Liver (tissue), 9 donors: Measurements from ENCODE around the gene DDX24. TPM values are rescaled to one million over a fixed set of nuclear protein-coding genes. Genes with fewer than 3 reads are reported as not detected.

Experiments
- DNase-seq: peaks from one replicate; pipeline ENCODE4 v3.0.0-alpha.2; 2017; ENCODE audit warnings: low spot score
- H3K27ac ChIP-seq, 2 donors: one replicate each; pipeline ENCODE4 v1.7.0; 2013; ENCODE audit warnings: inconsistent platforms in 2 of 2, low read length in 2 of 2, control low read depth in 1 of 2, low read depth in 1 of 2, mild to moderate bottlenecking in 1 of 2
- H3K27me3 ChIP-seq, 4 donors: one replicate each; pipeline versions ENCODE4 v1.6.1 to v1.7.0; 2013; ENCODE audit warnings: low read length in 3 of 4, inconsistent platforms in 1 of 4, mild to moderate bottlenecking in 1 of 4, moderate library complexity in 1 of 4; ENCODE audit not compliant: control insufficient read depth in 4 of 4, insufficient read depth in 4 of 4
- H3K36me3 ChIP-seq, 4 donors: one replicate each; pipeline versions ENCODE4 v1.6.1 to v1.7.0; 2013; ENCODE audit warnings: low read length in 3 of 4, mild to moderate bottlenecking in 3 of 4, low read depth in 1 of 4, moderate library complexity in 1 of 4; ENCODE audit not compliant: control insufficient read depth in 4 of 4, insufficient read depth in 3 of 4
- H3K4me1 ChIP-seq, 4 donors: one replicate each; pipeline versions ENCODE4 v1.6.1 to v1.7.0; 2013; ENCODE audit warnings: low read length in 3 of 4, mild to moderate bottlenecking in 3 of 4, moderate library complexity in 1 of 4; ENCODE audit not compliant: control insufficient read depth in 4 of 4, insufficient read depth in 4 of 4
- H3K4me3 ChIP-seq, 3 donors: one replicate each; pipeline versions ENCODE4 v1.6.1 to v1.7.0; 2013; ENCODE audit warnings: low read length in 3 of 3, control low read depth in 1 of 3, low read depth in 1 of 3, mild to moderate bottlenecking in 1 of 3
- H3K9ac ChIP-seq, 2 donors: one replicate each; pipeline ENCODE4 v1.7.0; 2013; ENCODE audit warnings: low read length in 2 of 2, mild to moderate bottlenecking in 2 of 2, moderate library complexity in 2 of 2, control low read depth in 1 of 2, low read depth in 1 of 2
- H3K9me3 ChIP-seq, 4 donors: one replicate each; pipeline versions ENCODE4 v1.6.1 to v1.7.0; 2013; ENCODE audit warnings: low read length in 3 of 4; ENCODE audit not compliant: control insufficient read depth in 4 of 4
- ATF3 ChIP-seq: IDR thresholded peaks from 2 replicates; pipeline ENCODE4 v1.6.1; 2016; ENCODE audit warnings: antibody characterized with exemption
- CTCF ChIP-seq: fragments of 150-350 bp; IDR thresholded peaks from 2 replicates; pipeline ENCODE4 v1.5.1; 2017; ENCODE audit warnings: improper control_type of control experiment, low read depth, low read length; ENCODE audit not compliant: missing input control
- EGR1 ChIP-seq, 2 donors: IDR thresholded peaks; 2 replicates each; pipeline ENCODE4 v1.6.1; 2016 to 2018; ENCODE audit warnings: antibody characterized with exemption in 2 of 2, low read depth in 2 of 2
- FOXA1 ChIP-seq: IDR thresholded peaks from 2 replicates; pipeline ENCODE4 v1.6.1; 2016; ENCODE audit warnings: antibody characterized with exemption
- FOXA2 ChIP-seq: IDR thresholded peaks from 2 replicates; pipeline ENCODE4 v1.6.1; 2016; ENCODE audit warnings: antibody characterized with exemption
- GABPA ChIP-seq, 2 donors: IDR thresholded peaks in 1 of 2; conservative IDR thresholded peaks in 1 of 2; 2 replicates each; pipeline ENCODE4 v1.6.1; 2016; ENCODE audit warnings: antibody characterized with exemption in 2 of 2, mild to moderate bottlenecking in 1 of 2, moderate library complexity in 1 of 2
- HNF4A ChIP-seq, 2 donors: conservative IDR thresholded peaks; 2 replicates each; pipeline ENCODE4 v1.6.1; 2016; ENCODE audit warnings: antibody characterized with exemption in 2 of 2, mild to moderate bottlenecking in 2 of 2
- RAD21 ChIP-seq, 2 donors: IDR thresholded peaks; 2 replicates each; pipeline ENCODE4 v1.6.1; 2016; ENCODE audit warnings: antibody characterized with exemption in 2 of 2, mild to moderate bottlenecking in 2 of 2
- RXRA ChIP-seq, 2 donors: IDR thresholded peaks; 2 replicates each; pipeline ENCODE4 v1.6.1; 2017 to 2018; ENCODE audit warnings: antibody characterized with exemption in 2 of 2, mild to moderate bottlenecking in 1 of 2
- SP1 ChIP-seq: IDR thresholded peaks from 2 replicates; pipeline ENCODE4 v1.6.1; 2018; ENCODE audit warnings: antibody characterized with exemption, mild to moderate bottlenecking
- TAF1 ChIP-seq: conservative IDR thresholded peaks from 2 replicates; pipeline ENCODE4 v1.6.1; 2016; ENCODE audit warnings: antibody characterized with exemption, mild to moderate bottlenecking
- YY1 ChIP-seq: IDR thresholded peaks from 2 replicates; pipeline ENCODE4 v1.6.1; 2016; ENCODE audit warnings: antibody characterized with exemption, mild to moderate bottlenecking
- WGBS: extraction: QIAGEN DNeasy Blood & Tissue Kit; methylation state at CpG from one replicate; pipeline ENCODE4 v1.1.7; 2013; 5-methylcytosine and 5-hydroxymethylcytosine counted together
- polyA plus RNA-seq, 2 donors: library from polyadenylated mRNA; stranded (reverse) in 1 of 2; unstranded in 1 of 2; fragments of 200-250 nt in 1 of 2; fragments of >200 nt in 1 of 2; fragmentation: Nextera tagmentation in 1 of 2; extraction: Ambion mirVana in 1 of 2; gene quantifications; one replicate each; pipeline versions ENCODE4 v1.2.1 to v1.2.3, GENCODE V29; 2013 to 2015
- total RNA-seq, 2 donors: library from RNA; depleted of rRNA; stranded (reverse); fragments of >200 nt; gene quantifications; one replicate each; pipeline ENCODE4 v1.2.3, GENCODE V29; 2014
- TF ChIP-seq, protein P1 (sequence below): IDR thresholded peaks from 2 replicates; pipeline ENCODE4 v1.6.1; 2016; ENCODE audit warnings: antibody characterized with exemption
- TF ChIP-seq, protein P2 (sequence below): IDR thresholded peaks from 2 replicates; pipeline ENCODE4 v1.6.1; 2016; ENCODE audit warnings: antibody characterized with exemption
- TF ChIP-seq, protein P3 (sequence below): IDR thresholded peaks from 2 replicates; pipeline ENCODE4 v1.6.1; 2016; ENCODE audit warnings: antibody characterized with exemption, mild to moderate bottlenecking
- donor health status: healthy.
- donor health status: healthy.
- donor health status: healthy.
- donor health status: healthy.
- donor health status: healthy.

Gene DDX24
- total and polyA plus RNA-seq, 4 donors = 33.8 to 59.7 (median 47.8) TPM

- no peak for TF ChIP-seq HNF4A (conservative IDR thresholded peaks at IDR 0.05)
- TF ChIP-seq, protein P1, sequence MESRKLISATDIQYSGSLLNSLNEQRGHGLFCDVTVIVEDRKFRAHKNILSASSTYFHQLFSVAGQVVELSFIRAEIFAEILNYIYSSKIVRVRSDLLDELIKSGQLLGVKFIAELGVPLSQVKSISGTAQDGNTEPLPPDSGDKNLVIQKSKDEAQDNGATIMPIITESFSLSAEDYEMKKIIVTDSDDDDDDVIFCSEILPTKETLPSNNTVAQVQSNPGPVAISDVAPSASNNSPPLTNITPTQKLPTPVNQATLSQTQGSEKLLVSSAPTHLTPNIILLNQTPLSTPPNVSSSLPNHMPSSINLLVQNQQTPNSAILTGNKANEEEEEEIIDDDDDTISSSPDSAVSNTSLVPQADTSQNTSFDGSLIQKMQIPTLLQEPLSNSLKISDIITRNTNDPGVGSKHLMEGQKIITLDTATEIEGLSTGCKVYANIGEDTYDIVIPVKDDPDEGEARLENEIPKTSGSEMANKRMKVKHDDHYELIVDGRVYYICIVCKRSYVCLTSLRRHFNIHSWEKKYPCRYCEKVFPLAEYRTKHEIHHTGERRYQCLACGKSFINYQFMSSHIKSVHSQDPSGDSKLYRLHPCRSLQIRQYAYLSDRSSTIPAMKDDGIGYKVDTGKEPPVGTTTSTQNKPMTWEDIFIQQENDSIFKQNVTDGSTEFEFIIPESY = no peak
- Histone ChIP-seq H3K4me1 (no peaks in the 10 kb centered on the region), H3K9me3 (peaks cover 0 to 5% (median 0%) of the 10 kb centered on the region in 4 donors), H3K4me3 (no peak overlapping the region), H3K27me3 (no peaks in the 10 kb centered on the region), H3K9ac (no peak overlapping the region), H3K27ac (no peak overlapping the region), H3K36me3 (no peaks in the 10 kb centered on the region)
- DNase-seq = no peak
- 90% methylated on average over 5 of the region's 5 CpGs for WGBS
Measured at GRCh38 chr14:94120667-94121340, 39.8 kb upstream of the DDX24 start.

GRCh38 chr14:94119071-94119470 is 38.1 kb upstream of the DDX24 start:
- Histone ChIP-seq H3K9ac (no peak overlapping the region), H3K4me1 (no peaks in the 10 kb centered on the region), H3K27me3 (no peaks in the 10 kb centered on the region), H3K36me3 (no peaks in the 10 kb centered on the region), H3K27ac (no peak overlapping the region), H3K4me3 (no peak overlapping the region), H3K9me3 (peaks cover 0 to 5% (median 0%) of the 10 kb centered on the region in 4 donors)
- TF ChIP-seq ATF3 = no peak
- no peak for TF ChIP-seq FOXA1
- TF ChIP-seq YY1 = no peak
- no peak for TF ChIP-seq RAD21 (IDR thresholded peaks at IDR 0.05)
- TF ChIP-seq HNF4A (conservative IDR thresholded peaks at IDR 0.05) = no peak
- DNase-seq = no peak

GRCh38 chr14:94117856-94118255 is 36.9 kb upstream of the DDX24 start:
- H3K27ac ChIP-seq = no peak overlapping the region
- H3K27me3 ChIP-seq = no peaks in the 10 kb centered on the region
- no peak overlapping the region for H3K9ac ChIP-seq
- no peak overlapping the region for H3K4me3 ChIP-seq
- peaks cover 0 to 5% (median 0%) of the 10 kb centered on the region in 4 donors for H3K9me3 ChIP-seq
- H3K36me3 ChIP-seq = no peaks in the 10 kb centered on the region
- whole genome bisulfite sequencing = 80% methylated on average over 9 of the region's 9 CpGs
- TF ChIP-seq, protein P2, sequence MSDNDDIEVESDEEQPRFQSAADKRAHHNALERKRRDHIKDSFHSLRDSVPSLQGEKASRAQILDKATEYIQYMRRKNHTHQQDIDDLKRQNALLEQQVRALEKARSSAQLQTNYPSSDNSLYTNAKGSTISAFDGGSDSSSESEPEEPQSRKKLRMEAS = no peak
- TF ChIP-seq TAF1 (no peak), FOXA2 (no peak), EGR1 (IDR thresholded peaks at IDR 0.05; ENCODE audit: low read depth in 2 of 2) (no peak), ATF3 (no peak), RXRA (IDR thresholded peaks at IDR 0.05) (no peak), SP1 (no peak), FOXA1 (no peak), GABPA (IDR thresholded peaks at IDR 0.05 in 1 of 2, conservative IDR thresholded peaks at IDR 0.05 in 1 of 2) (no peak), RAD21 (IDR thresholded peaks at IDR 0.05) (no peak), CTCF (no peak), YY1 (no peak), HNF4A (conservative IDR thresholded peaks at IDR 0.05) (no peak)
- TF ChIP-seq, protein P3, sequence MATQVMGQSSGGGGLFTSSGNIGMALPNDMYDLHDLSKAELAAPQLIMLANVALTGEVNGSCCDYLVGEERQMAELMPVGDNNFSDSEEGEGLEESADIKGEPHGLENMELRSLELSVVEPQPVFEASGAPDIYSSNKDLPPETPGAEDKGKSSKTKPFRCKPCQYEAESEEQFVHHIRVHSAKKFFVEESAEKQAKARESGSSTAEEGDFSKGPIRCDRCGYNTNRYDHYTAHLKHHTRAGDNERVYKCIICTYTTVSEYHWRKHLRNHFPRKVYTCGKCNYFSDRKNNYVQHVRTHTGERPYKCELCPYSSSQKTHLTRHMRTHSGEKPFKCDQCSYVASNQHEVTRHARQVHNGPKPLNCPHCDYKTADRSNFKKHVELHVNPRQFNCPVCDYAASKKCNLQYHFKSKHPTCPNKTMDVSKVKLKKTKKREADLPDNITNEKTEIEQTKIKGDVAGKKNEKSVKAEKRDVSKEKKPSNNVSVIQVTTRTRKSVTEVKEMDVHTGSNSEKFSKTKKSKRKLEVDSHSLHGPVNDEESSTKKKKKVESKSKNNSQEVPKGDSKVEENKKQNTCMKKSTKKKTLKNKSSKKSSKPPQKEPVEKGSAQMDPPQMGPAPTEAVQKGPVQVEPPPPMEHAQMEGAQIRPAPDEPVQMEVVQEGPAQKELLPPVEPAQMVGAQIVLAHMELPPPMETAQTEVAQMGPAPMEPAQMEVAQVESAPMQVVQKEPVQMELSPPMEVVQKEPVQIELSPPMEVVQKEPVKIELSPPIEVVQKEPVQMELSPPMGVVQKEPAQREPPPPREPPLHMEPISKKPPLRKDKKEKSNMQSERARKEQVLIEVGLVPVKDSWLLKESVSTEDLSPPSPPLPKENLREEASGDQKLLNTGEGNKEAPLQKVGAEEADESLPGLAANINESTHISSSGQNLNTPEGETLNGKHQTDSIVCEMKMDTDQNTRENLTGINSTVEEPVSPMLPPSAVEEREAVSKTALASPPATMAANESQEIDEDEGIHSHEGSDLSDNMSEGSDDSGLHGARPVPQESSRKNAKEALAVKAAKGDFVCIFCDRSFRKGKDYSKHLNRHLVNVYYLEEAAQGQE = no peak
- TF ChIP-seq, protein P1 = no peak
- H3K4me1 ChIP-seq = peaks cover 0 to 5% (median 2%) of the 10 kb centered on the region in 4 donors
- no peak for DNase-seq
